A673 (cell line): ENCODE measurements around the gene ARHGEF6. TPM values are rescaled to one million over a fixed set of nuclear protein-coding genes. Genes with fewer than 3 reads are reported as not detected.

Experiments used
- BruUV-seq: library from RNA; stranded (reverse); fragments of 400-500 nt; replicated peaks from 2 replicates; lab custom pipeline; 2021; lab: Mats Ljungman, UMichigan
- CTCF ChIA-PET: fragments of 300-600 bp; sonication (Branson Sonifier 250); formaldehyde crosslinking; loops from one replicate; lab custom pipeline; 2022; ENCODE audit warnings: antibody characterized with exemption; lab: Charles Lee
- POLR2A ChIA-PET: fragments of 300-600 bp; sonication (Branson Sonifier 250); formaldehyde crosslinking; loops from one replicate; lab custom pipeline; 2022; ENCODE audit warnings: antibody characterized with exemption; ENCODE audit not compliant: low non-redundant PET; lab: Charles Lee
- DNase-seq: peaks from one replicate; pipeline ENCODE4 v3.0.0-alpha.2; 2015; ENCODE audit warnings: low spot score
- H3K27ac ChIP-seq: fragments of 200-600 bp; sonication (generic); 2 replicates; pipeline ENCODE4 v1.5.1; 2016; ENCODE audit warnings: mixed run types, low read depth, mild to moderate bottlenecking, mixed read lengths, antibody characterized with exemption, low read length; ENCODE audit not compliant: poor library complexity, severe bottlenecking
- H3K27me3 ChIP-seq: fragments of 200-600 bp; sonication (generic); replicated peaks from 2 replicates; pipeline ENCODE4 v1.6.1; 2017; ENCODE audit warnings: mixed run types, low read depth, mild to moderate bottlenecking, mixed read lengths, antibody characterized with exemption, low read length; ENCODE audit not compliant: insufficient read depth, poor library complexity
- H3K36me3 ChIP-seq: fragments of 200-600 bp; sonication (generic); 2 replicates; pipeline ENCODE4 v1.6.1; 2016; ENCODE audit warnings: mixed run types, mild to moderate bottlenecking, mixed read lengths, antibody characterized with exemption, low read length; ENCODE audit not compliant: insufficient read depth, poor library complexity, severe bottlenecking
- H3K4me1 ChIP-seq: fragments of 200-600 bp; sonication (generic); 2 replicates; pipeline ENCODE4 v1.6.1; 2017; ENCODE audit warnings: mixed run types, mild to moderate bottlenecking, mixed read lengths, antibody characterized with exemption, low read length; ENCODE audit not compliant: insufficient read depth, poor library complexity, severe bottlenecking
- H3K4me3 ChIP-seq: fragments of 200-600 bp; sonication (generic); 2 replicates; pipeline ENCODE4 v1.5.1; 2016; ENCODE audit warnings: low read depth, mixed run types, mild to moderate bottlenecking, mixed read lengths, low read length; ENCODE audit not compliant: poor library complexity, severe bottlenecking
- H3K9me3 ChIP-seq: fragments of 200-600 bp; sonication (generic); 2 replicates; pipeline ENCODE4 v1.6.1; 2016; ENCODE audit warnings: mixed run types, low read depth, mild to moderate bottlenecking, mixed read lengths, antibody characterized with exemption, low read length; ENCODE audit not compliant: poor library complexity, severe bottlenecking
- CTCF ChIP-seq: fragments of 300-800, 200-600 bp; sonication (generic); conservative IDR thresholded peaks from 2 replicates; pipeline ENCODE4 v1.5.1; 2017; ENCODE audit warnings: low read depth, mild to moderate bottlenecking, antibody characterized with exemption, low read length, moderate library complexity, mixed read lengths
- EZH2 ChIP-seq: fragments of 200-600 bp; sonication (generic); IDR thresholded peaks from 2 replicates; pipeline ENCODE4 v1.6.1; 2017; ENCODE audit warnings: borderline replicate concordance, low read depth, mild to moderate bottlenecking, mixed read lengths, antibody characterized with exemption, low read length; ENCODE audit not compliant: poor library complexity, severe bottlenecking
- intact Hi-C: fragments of 100-400 bp; cut with micrococcal nuclease; formaldehyde crosslinking; loops from one replicate; pipeline ENCODE4 v1.10.0; 2022; ENCODE audit not compliant: unreplicated experiment
- total RNA-seq: library from RNA; stranded (reverse); gene quantifications from 2 replicates; pipeline ENCODE4 v1.2.3, GENCODE V29; 2021

The ARHGEF6 gene
- total RNA-seq, 1 experiment from 2014 or later, result 11.4 TPM

- no peak overlapping the region for H3K27ac ChIP-seq
- no peak for TF ChIP-seq EZH2
- TF ChIP-seq CTCF, result no peak
Observed at GRCh38 chrX:136765821-136766356, 14.8 kb downstream of the ARHGEF6 start.

GRCh38 chrX:136764206-136764605 is 16.5 kb downstream of the ARHGEF6 start:
- peaks cover 36% of the 10 kb centered on the region for H3K4me1 ChIP-seq
- intact Hi-C loops, result no loop called here
- no peaks in the 10 kb centered on the region for H3K9me3 ChIP-seq
- H3K27ac ChIP-seq, result no peak overlapping the region
- H3K36me3 ChIP-seq, result no peaks in the 10 kb centered on the region
- no peak for TF ChIP-seq CTCF
- TF ChIP-seq EZH2, result no peak
- POLR2A ChIA-PET, result no interaction called here
- H3K27me3 ChIP-seq, result no peaks in the 10 kb centered on the region
- DNase-seq, result no peak
- CTCF ChIA-PET, result no interaction called here
- no peak overlapping the region for H3K4me3 ChIP-seq
- no TSS peak for BruUV-seq

More at GRCh38 chrX:136765821-136766356, 14.8 kb downstream of the ARHGEF6 start:
- intact Hi-C loops, result no loop called here
- DNase-seq, result no peak
- H3K36me3 ChIP-seq, result no peaks in the 10 kb centered on the region
- H3K4me1 ChIP-seq, result peaks cover 29% of the 10 kb centered on the region
- H3K4me3 ChIP-seq, result no peak overlapping the region
- H3K27me3 ChIP-seq, result no peaks in the 10 kb centered on the region
- H3K9me3 ChIP-seq, result no peaks in the 10 kb centered on the region
- POLR2A ChIA-PET, result no interaction called here
- CTCF ChIA-PET, result interaction anchor here (0.7 kb wide), 1 partner anchor 18 kb away, joined by 4 read pairs; no protein-coding TSS in a partner anchor
- no TSS peak for BruUV-seq

- no TSS peak for BruUV-seq
- Histone ChIP-seq H3K9me3 (no peaks in the 10 kb centered on the region), H3K27me3 (no peaks in the 10 kb centered on the region), H3K4me3 (no peak overlapping the region), H3K4me1 (peaks cover 25% of the 10 kb centered on the region), H3K27ac (no peak overlapping the region), H3K36me3 (no peaks in the 10 kb centered on the region)
- intact Hi-C loops, result no loop called here
- CTCF ChIA-PET, result no interaction called here
- DNase-seq, result no peak
- TF ChIP-seq EZH2 (no peak), CTCF (no peak)
- POLR2A ChIA-PET, result no interaction called here
Observed at GRCh38 chrX:136762820-136763452, 17.8 kb downstream of the ARHGEF6 start.
